GM21786 (cell line): Measurements from ENCODE around the gene ERCC4.
A peak's percentile ranks its signal among the peaks of the same experiment; 100 is the strongest.
"Not testable (repeated sequence)": the region's sequence is repeated elsewhere in the genome, so short reads cannot be mapped to it uniquely, and the experiment has no call there.

Source experiments
- ATAC-seq: cut with Tn5 transposase; IDR thresholded peaks from one replicate; pipeline ENCODE4 v1.9.1; 2021; ENCODE audit not compliant: unreplicated experiment

ERCC4 gene

GRCh38 chr16:13919683-13920509 lies at the start of gene ERCC4:
Gene ERCC4, plus strand, starts transcription at chr16:13920154. Its CDS starts 12 bp downstream, at chr16:13920166.
- peak; percentile 97 for ATAC-seq

- ATAC-seq = no peak
These were observed 46.0 kb upstream of the ERCC4 start for GRCh38 chr16:13873835-13874438.

GRCh38 chr16:13875614-13876284 lies 44.2 kb upstream of the ERCC4 start:
- no peak for ATAC-seq

- no peak for ATAC-seq
These were observed 36.7 kb upstream of the ERCC4 start for GRCh38 chr16:13883276-13883675.

DNA sequence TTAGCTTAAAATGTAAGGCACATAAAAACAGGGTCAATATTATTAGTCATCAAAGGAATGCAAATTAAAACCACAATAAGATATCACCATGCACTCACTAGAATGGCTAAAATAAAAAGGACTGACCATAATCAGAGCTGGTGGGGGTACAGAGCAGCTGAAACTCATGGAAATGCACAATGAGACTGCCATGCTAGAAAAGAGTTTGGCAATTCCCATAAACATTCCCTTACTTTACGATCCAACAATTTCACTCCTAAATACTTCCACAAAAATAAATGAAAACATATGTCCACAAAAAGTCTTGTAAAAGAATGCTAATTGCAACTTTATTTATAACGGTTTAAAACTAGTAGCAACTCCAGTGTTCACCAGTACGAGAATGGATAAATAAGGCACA lies 36.1 kb upstream of the ERCC4 start:
- no peak for ATAC-seq

GRCh38 chr16:13885700-13886099 lies 34.3 kb upstream of the ERCC4 start:
- no peak for ATAC-seq

GRCh38 chr16:13886608-13887007 lies 33.3 kb upstream of the ERCC4 start:
- ATAC-seq = no peak

DNA sequence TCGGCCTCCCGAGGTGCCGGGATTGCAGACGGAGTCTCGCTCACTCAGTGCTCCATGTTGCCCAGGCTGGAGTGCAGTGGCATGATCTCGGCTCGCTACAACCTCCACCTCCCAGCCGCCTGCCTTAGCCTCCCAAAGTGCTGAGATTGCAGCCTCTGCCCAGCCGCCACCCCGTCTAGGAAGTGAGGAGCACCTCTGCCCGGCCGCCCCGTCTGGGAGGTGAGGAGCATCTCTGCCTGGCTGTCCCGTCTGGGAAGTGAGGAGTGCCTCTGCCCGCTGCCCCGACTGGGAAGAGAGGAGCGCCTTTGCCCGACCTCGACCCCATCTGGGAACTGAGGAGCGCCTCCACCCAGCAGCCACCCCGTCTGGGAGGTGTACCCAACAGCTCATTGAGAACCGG lies 30.6 kb upstream of the ERCC4 start:
- not testable (repeated sequence) for ATAC-seq

DNA sequence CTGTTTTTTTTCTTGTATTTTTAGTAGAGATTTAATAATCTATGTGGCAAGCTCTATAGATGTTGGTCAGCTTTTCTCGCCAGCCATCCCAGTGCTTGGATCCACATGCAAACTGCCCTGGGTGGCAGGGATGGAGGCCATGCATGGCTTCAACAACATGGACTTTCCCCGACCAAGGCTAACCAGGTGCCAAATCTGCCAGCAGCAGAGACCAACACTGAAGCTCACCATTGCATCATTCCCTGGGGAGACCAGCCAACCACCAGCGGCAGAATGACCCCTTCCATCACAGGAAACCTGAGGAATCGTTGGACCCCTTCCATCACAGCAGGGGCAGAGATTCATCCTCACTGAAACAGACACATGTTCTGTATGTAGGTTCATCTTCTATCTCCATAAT lies 27.7 kb upstream of the ERCC4 start:
- ATAC-seq = no peak

DNA sequence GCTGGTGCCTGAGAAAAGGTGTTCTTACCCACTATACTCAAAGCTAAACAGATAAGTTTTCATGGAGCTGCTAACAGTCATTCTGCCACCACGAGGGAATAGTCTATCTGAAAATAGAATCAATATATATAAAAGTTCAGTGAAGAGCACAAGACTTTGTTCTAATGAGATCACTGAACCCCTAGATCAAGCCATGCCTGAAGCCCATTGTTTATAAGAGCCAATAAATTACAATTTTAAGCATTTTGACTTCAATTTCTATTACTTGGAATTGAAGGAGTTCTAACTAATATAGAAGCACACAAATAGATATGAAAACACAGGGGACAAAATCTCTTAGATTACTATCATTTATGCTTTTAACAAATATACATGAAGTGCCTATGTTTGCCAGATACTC lies 24.4 kb upstream of the ERCC4 start:
- ATAC-seq = no peak

DNA sequence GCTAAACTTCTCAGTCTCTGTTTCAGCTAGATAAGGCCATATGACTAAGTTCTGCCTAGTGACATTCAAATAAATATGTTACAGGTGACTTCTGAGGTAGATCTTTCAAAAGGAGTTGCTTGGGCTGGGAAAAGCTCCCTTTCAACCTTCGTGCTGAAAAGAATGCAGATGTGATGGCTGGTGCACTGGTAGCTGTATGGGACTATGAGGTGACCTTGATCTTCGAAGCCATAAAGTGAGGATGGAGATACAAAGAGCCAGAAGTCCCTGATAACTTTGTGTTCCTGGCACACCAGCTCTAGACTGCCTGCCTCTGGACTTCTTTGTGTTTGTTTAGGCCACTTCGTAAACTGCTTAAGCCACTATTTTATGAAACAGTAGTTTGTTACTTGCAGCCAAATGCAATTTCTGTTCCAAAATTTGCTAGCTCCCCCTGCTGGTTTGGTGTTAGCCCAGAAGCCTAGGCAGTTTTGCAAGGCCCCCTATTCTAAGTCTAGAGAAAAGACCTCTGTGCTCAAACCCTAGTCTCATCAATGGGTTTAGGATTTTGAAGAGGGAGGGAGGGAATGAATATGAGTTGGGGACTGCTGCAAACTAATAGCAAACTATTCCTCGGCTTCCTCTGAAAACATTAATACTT lies 23.3 kb upstream of the ERCC4 start:
- ATAC-seq = no peak

GRCh38 chr16:13897806-13898205 lies 22.1 kb upstream of the ERCC4 start:
- no peak for ATAC-seq

DNA sequence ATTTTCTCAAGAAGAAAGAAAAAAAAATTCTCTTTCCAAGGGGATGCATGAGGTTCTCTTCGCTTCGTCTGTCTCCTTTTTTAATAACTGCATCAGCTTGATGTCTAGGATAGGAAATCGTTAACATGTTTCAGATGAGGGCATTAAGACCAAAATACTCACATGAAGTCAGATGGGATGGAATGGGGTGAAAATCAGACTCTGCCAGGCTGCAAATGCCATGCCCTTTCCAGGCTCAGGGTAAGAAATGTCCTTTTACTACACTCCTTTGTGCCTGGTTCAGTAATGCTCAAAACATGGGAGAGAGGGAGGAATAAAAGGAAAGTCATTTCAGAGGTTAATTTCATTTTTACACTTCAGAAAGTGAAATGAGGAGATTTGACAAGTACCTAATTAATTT lies 21.7 kb upstream of the ERCC4 start:
- no peak for ATAC-seq

- no peak for ATAC-seq
These were observed 17.9 kb upstream of the ERCC4 start for GRCh38 chr16:13902052-13902451.

DNA sequence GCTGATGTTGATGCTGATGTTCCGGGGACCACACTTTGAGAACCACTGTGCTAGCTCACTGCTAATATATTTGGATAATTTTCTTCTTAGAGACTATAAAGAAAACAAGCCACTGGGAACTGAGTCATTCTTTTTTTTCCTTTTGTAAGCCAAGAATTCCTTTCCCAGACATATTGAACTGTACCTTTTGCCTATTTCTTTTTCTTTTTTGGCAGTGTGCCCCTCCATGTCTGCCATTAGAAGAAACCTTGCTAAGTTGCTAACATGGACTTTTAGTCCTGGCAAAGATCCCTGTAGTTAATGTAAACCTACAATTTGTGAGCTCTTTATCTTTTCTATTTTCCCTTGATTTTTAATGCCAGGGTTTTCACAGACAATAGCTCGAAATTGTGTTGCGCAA lies 17.3 kb upstream of the ERCC4 start:
- no peak for ATAC-seq

DNA sequence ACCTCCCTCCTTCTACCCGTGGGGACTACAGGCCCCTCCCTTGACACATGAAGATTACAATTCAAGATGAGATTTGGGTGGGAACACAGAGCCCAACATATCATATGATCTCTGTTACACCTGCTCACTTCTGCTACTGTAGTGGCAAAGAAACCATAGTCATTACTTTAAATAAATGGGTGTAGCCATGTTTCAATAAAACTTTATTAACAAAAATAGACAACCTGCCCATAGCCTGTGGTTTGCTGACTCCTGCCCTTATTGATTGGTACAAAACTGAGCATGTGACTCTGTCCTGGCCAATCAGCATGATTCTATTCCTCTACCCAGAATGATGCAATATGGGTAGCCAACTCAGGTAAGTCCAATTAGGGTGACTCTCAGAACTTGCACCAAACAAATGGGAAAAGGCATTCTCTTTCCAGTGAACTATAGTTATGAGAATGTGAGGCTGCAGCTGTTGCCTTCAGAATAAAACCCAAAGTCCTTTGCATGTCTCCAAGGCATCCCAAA lies 15.7 kb upstream of the ERCC4 start:
- no peak for ATAC-seq

GRCh38 chr16:13904822-13905221 lies 15.1 kb upstream of the ERCC4 start:
- ATAC-seq = not testable (repeated sequence)

- ATAC-seq = no peak
These were observed 13.5 kb upstream of the ERCC4 start for GRCh38 chr16:13906168-13907089.

- no peak for ATAC-seq
These were observed 12.5 kb upstream of the ERCC4 start for GRCh38 chr16:13907431-13907830.

GRCh38 chr16:13909069-13909468 lies 10.9 kb upstream of the ERCC4 start:
- no peak for ATAC-seq
